Measurements from ENCODE around the gene MAGI1.

Gene MAGI1

GRCh38 chr3:65971293-65972252, 67.1 kb downstream of the MAGI1 start:
- DNase-seq (ENCODE audit: low spot score): no peak

- no peak for DNase-seq (ENCODE audit: low spot score)
These were observed 69.7 kb downstream of the MAGI1 start for GRCh38 chr3:65968996-65969395.

- DNase-seq (ENCODE audit: low spot score): no peak
These were observed 71.3 kb downstream of the MAGI1 start for GRCh38 chr3:65967451-65967850.

GRCh38 chr3:65964838-65965237, 73.9 kb downstream of the MAGI1 start:
- DNase-seq (ENCODE audit: low spot score): no peak

GRCh38 chr3:65963787-65964677, 74.7 kb downstream of the MAGI1 start:
- peak; percentile 71 for DNase-seq (ENCODE audit: low spot score)

- no peak for DNase-seq (ENCODE audit: low spot score)
These were observed 77.0 kb downstream of the MAGI1 start for GRCh38 chr3:65961733-65962132.

GRCh38 chr3:65961128-65961527, 77.6 kb downstream of the MAGI1 start:
- DNase-seq (ENCODE audit: low spot score): no peak

GRCh38 chr3:65960087-65960486, 78.6 kb downstream of the MAGI1 start:
- no peak for DNase-seq (ENCODE audit: low spot score)

- DNase-seq (ENCODE audit: low spot score): no peak
These were observed 80.5 kb downstream of the MAGI1 start for GRCh38 chr3:65958216-65958615.

- DNase-seq (ENCODE audit: low spot score): peak; percentile 49
These were observed 82.8 kb downstream of the MAGI1 start for GRCh38 chr3:65955792-65956477.

- DNase-seq (ENCODE audit: low spot score): peak; percentile 62
These were observed 84.6 kb downstream of the MAGI1 start for GRCh38 chr3:65953881-65954733.

- DNase-seq (ENCODE audit: low spot score): peak; percentile 69
These were observed 85.4 kb downstream of the MAGI1 start for GRCh38 chr3:65953301-65953812.

- DNase-seq (ENCODE audit: low spot score): no peak
These were observed 85.9 kb downstream of the MAGI1 start for GRCh38 chr3:65952842-65953241.

GRCh38 chr3:65951836-65952505, 86.7 kb downstream of the MAGI1 start:
- DNase-seq (ENCODE audit: low spot score): no peak

- no peak for DNase-seq (ENCODE audit: low spot score)
These were observed 88.1 kb downstream of the MAGI1 start for GRCh38 chr3:65950340-65951326.

- DNase-seq (ENCODE audit: low spot score): no peak
These were observed 89.7 kb downstream of the MAGI1 start for GRCh38 chr3:65948841-65949573.

- no peak for DNase-seq (ENCODE audit: low spot score)
These were observed 92.3 kb downstream of the MAGI1 start for GRCh38 chr3:65946438-65946837.

GRCh38 chr3:65945953-65946352, 92.8 kb downstream of the MAGI1 start:
- DNase-seq (ENCODE audit: low spot score): no peak

Data from LoVo (cell line).